ENCODE measurements around the gene SORBS2.

GRCh38 chr4:185797596-185798338 is 14.2 kb downstream of the SORBS2 start:
- TF ChIP-seq POLR2AphosphoS5 (IDR thresholded peaks at IDR 0.05) (no peak), CTCF (IDR thresholded peaks at IDR 0.05) (no peak), POLR2A (IDR thresholded peaks at IDR 0.05) (no peak)

Measured in transverse colon (tissue), 4 donors.